ENCODE results near the gene CPXM2. TPM values are rescaled to one million over a fixed set of nuclear protein-coding genes. Genes with fewer than 3 reads are reported as not detected.

Gene CPXM2
- total RNA-seq, 2 experiments from 2014 or later: not detected

GRCh38 chr10:123729523-123729922, 162.1 kb downstream of the CPXM2 start:
- Histone ChIP-seq H3K9me3 (ENCODE audit: low read length) (no peaks in the 10 kb centered on the region), H4K20me1 (ENCODE audit: insufficient read depth, low read length) (no peaks in the 10 kb centered on the region), H3K4me2 (ENCODE audit: low read length) (no peak overlapping the region), H2AFZ (ENCODE audit: low read length) (no peak overlapping the region), H3K4me1 (ENCODE audit: insufficient read depth, low read length, poor library complexity, severe bottlenecking) (no peaks in the 10 kb centered on the region), H3K27ac (ENCODE audit: low read depth, low read length, poor library complexity, severe bottlenecking) (no peak overlapping the region), H3K36me3 (ENCODE audit: insufficient read depth, low read length) (no peaks in the 10 kb centered on the region), H3K79me2 (ENCODE audit: insufficient read depth, low read depth, low read length) (no peaks in the 10 kb centered on the region), H3K4me3 (ENCODE audit: low read depth, low read length, poor library complexity, severe bottlenecking) (no peak overlapping the region), H3K9me2 (ENCODE audit: insufficient read depth, low read length) (no peaks in the 10 kb centered on the region)
- no TSS peak for BruUV-seq (replicated peaks)
- intact Hi-C loops (cut with micrococcal nuclease; ENCODE audit: unreplicated experiment): no loop called here
- TF ChIP-seq CTCF (conservative IDR thresholded peaks at IDR 0.05; ENCODE audit: low read length): no peak
- TF ChIP-seq EZH2phosphoT487 (IDR thresholded peaks at IDR 0.05; ENCODE audit: borderline replicate concordance, low read depth, low read length): no peak
- POLR2A ChIA-PET: no interaction called here
- DNase-seq (ENCODE audit: low spot score): no peak
- CTCF ChIA-PET (ENCODE audit: unreplicated experiment): no interaction called here

GRCh38 chr10:123726836-123727235, 164.8 kb downstream of the CPXM2 start:
- TF ChIP-seq EZH2phosphoT487 (IDR thresholded peaks at IDR 0.05; ENCODE audit: borderline replicate concordance, low read depth, low read length): no peak
- no peak for TF ChIP-seq CTCF (conservative IDR thresholded peaks at IDR 0.05; ENCODE audit: low read length)
- CTCF ChIA-PET (ENCODE audit: unreplicated experiment): no interaction called here
- BruUV-seq (replicated peaks): no TSS peak
- no peaks in the 10 kb centered on the region for H3K36me3 ChIP-seq (ENCODE audit: insufficient read depth, low read length)
- H2AFZ ChIP-seq (ENCODE audit: low read length): no peak overlapping the region
- no peaks in the 10 kb centered on the region for H3K9me3 ChIP-seq (ENCODE audit: low read length)
- H4K20me1 ChIP-seq (ENCODE audit: insufficient read depth, low read length): no peaks in the 10 kb centered on the region
- H3K9me2 ChIP-seq (ENCODE audit: insufficient read depth, low read length): no peaks in the 10 kb centered on the region
- POLR2A ChIA-PET: interaction anchor here (0.7 kb wide), 1 partner anchor 701 kb away, joined by 3 read pairs; no protein-coding TSS in a partner anchor
- H3K4me3 ChIP-seq (ENCODE audit: low read depth, low read length, poor library complexity, severe bottlenecking): no peak overlapping the region
- H3K4me1 ChIP-seq (ENCODE audit: insufficient read depth, low read length, poor library complexity, severe bottlenecking): no peaks in the 10 kb centered on the region
- no peak overlapping the region for H3K27ac ChIP-seq (ENCODE audit: low read depth, low read length, poor library complexity, severe bottlenecking)
- DNase-seq (ENCODE audit: low spot score): no peak
- no peak overlapping the region for H3K4me2 ChIP-seq (ENCODE audit: low read length)
- no peaks in the 10 kb centered on the region for H3K79me2 ChIP-seq (ENCODE audit: insufficient read depth, low read depth, low read length)
- intact Hi-C loops (cut with micrococcal nuclease; ENCODE audit: unreplicated experiment): no loop called here

- no peak overlapping the region for H2AFZ ChIP-seq (ENCODE audit: low read length)
- no peaks in the 10 kb centered on the region for H4K20me1 ChIP-seq (ENCODE audit: insufficient read depth, low read length)
- no peak overlapping the region for H3K27ac ChIP-seq (ENCODE audit: low read depth, low read length, poor library complexity, severe bottlenecking)
- TF ChIP-seq EZH2phosphoT487 (IDR thresholded peaks at IDR 0.05; ENCODE audit: borderline replicate concordance, low read depth, low read length): no peak
- no peak for TF ChIP-seq CTCF (conservative IDR thresholded peaks at IDR 0.05; ENCODE audit: low read length)
- no peaks in the 10 kb centered on the region for H3K36me3 ChIP-seq (ENCODE audit: insufficient read depth, low read length)
- no peaks in the 10 kb centered on the region for H3K9me3 ChIP-seq (ENCODE audit: low read length)
- H3K4me3 ChIP-seq (ENCODE audit: low read depth, low read length, poor library complexity, severe bottlenecking): no peak overlapping the region
- intact Hi-C loops (cut with micrococcal nuclease; ENCODE audit: unreplicated experiment): no loop called here
- no peak overlapping the region for H3K4me2 ChIP-seq (ENCODE audit: low read length)
- BruUV-seq (replicated peaks): no TSS peak
- no peaks in the 10 kb centered on the region for H3K79me2 ChIP-seq (ENCODE audit: insufficient read depth, low read depth, low read length)
- CTCF ChIA-PET (ENCODE audit: unreplicated experiment): no interaction called here
- no peaks in the 10 kb centered on the region for H3K4me1 ChIP-seq (ENCODE audit: insufficient read depth, low read length, poor library complexity, severe bottlenecking)
- POLR2A ChIA-PET: interaction anchor here (0.7 kb wide), 1 partner anchor 702 kb away, joined by 3 read pairs; no protein-coding TSS in a partner anchor
- H3K9me2 ChIP-seq (ENCODE audit: insufficient read depth, low read length): no peaks in the 10 kb centered on the region
- DNase-seq (ENCODE audit: low spot score): no peak
Observed at GRCh38 chr10:123726381-123726780, 165.2 kb downstream of the CPXM2 start.

Measured in OCI-LY7 (cell line).